ENCODE results near the gene NOX5. TPM values are rescaled to one million over a fixed set of nuclear protein-coding genes. Genes with fewer than 3 reads are reported as not detected.

The NOX5 gene
- total RNA-seq, 1 donor from 2014 or later, result 0.55 TPM

DNA sequence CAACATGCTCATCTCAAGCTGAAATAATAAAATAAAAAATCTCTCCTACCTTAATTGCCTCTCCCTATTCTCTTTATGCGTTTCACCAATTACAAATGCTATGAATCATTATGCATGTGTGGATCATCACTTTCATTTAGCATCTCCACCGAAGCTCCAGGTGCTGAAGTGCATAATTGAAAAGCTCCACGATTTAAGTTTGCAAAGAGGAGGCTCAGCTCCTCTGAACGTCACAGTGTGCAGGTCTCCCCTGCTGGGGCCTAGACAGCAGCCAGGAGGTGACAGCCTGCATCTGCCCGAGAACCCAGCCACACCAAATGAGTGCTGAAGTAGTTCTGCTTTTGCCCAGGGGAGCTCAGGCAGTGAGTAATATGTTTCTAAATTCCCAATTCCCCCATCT, 85.4 kb downstream of the NOX5 start:
- DNase-seq (ENCODE audit: low read depth), result no peak

DNA sequence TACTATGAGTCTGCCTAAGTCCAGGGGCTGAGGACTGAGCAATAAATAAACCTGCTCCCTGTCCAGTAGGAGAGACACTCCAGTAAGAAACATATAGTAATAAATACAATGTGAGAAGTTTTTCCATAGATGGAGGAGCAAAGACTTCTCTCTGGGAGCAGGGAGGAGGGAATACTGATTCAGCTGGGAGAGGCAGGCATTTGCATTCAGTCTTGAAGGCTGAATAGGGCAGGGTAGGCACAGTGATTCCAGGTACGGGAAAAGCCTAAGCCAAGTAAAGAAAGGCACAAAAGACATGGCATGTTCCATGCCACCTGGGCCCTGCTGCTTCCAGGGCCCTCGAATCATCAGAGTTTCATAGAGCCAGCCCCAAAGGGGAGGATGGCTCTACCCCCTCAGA, 86.3 kb downstream of the NOX5 start:
- no peak for DNase-seq (ENCODE audit: low read depth)

DNA sequence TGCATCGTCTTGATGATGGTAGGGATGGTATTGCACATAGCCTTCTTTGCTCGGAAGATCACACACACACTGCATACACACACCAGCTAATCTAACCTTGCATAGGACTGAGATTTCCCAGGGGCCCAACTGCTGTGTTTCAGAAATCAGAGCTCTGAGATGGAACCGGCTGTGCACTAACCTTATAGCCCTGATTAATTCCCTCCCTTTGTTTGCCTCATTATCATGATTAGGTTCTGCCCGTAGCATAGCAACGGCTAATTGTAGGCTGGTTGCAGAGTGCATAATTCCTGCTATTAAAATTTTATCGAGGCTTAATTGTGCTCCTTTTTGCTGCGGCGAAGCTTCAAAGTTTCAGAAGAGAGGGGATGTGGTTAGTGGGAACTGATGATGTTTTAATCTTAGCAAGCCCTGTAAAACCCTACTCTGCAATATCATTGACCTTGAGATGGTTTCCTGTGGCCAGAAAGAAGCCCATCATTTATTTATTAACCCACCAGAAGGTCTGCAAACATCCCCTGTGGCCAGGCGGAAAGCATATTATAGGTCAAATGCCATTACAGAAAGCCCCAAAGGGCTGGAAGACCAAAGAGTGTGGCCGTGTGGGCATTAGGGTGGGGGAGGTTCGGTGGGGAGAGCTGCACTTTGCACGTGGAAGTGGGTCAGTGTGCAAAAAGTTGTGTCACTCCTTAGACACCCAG, 89.7 kb downstream of the NOX5 start:
- DNase-seq (ENCODE audit: low read depth), result no peak

DNA sequence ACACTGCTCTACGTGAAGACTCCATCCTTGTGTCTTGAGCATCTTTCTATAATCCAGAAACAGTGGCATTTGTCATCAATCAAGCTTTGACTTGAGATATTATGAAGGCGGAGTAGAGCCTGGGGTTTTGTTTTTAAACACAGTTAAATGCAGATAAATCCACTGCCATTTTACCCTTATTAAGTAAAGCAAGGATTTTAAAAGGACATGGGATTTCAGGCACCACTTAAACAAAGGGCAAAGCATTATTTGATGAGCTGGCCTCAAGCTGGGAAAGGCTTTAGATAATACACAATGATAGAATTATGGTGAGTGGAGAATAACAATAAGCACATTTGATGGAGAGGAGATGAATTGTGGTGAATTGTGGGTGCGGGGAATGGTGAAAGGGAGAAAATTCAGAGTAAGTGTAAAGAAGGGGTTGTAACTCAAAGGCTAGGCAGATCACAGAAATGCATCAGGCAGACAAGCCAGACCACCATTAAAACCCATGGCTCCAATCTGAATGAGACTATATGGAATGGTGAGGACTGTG, 91.0 kb downstream of the NOX5 start:
- no peak for DNase-seq (ENCODE audit: low read depth)

DNA sequence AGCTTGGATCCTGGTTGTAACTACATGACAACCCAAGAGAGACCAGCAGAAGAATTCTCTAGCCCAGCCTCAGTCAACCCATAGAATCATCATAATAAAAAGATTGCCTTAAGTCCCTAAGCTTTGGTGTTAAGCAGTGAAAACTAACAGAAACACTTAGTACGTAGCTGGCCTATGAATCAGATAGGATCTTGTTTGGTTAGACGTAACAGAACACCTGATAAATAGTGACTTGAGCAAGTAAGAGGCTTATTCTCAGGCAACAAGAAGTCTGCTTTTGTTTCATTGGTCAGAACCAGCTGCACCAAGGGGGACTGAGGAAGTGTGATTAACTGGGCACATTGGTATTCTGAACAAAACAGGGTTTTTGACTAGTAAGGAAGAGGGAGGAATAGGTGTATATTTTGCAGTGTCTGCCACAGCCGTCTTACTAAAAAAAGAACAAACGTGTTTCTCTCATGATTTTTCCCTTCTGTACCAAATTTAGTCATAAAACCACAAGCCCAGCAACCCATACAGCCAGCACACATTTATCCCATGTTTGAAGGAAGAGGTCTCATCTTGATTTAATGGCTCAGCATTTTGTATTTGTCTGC, 92.6 kb downstream of the NOX5 start:
- DNase-seq (ENCODE audit: low read depth), result no peak

Other genes with a start within 250 kb of the NOX5 start
- gene ANP32A, start 193.8 kb upstream of the NOX5 start, total RNA-seq, result 21.9 and 76.5 TPM in 2 replicates
- gene SPESP1, start 84.2 kb upstream of the NOX5 start, total RNA-seq, result 0.75 and 4.3 TPM in 2 replicates
- gene GLCE, start 145.9 kb downstream of the NOX5 start, total RNA-seq, result 15.9 and 23.8 TPM in 2 replicates